ENCODE results near the gene LYPD6. TPM values are rescaled to one million over a fixed set of nuclear protein-coding genes. Genes with fewer than 3 reads are reported as not detected.

The LYPD6 gene
- total and polyA plus RNA-seq, 2 experiments from 2014 or later, result 4.9 to 12.4 TPM

- H2AFZ ChIP-seq, result no peak overlapping the region
- H3K4me2 ChIP-seq, result 0 out of 2 replicates have a peak overlapping the region, but pooled peaks have one; percentile 18
- H3K36me3 ChIP-seq (ENCODE audit: insufficient read depth), result no peaks in the 10 kb centered on the region
- H3K4me3 ChIP-seq, result no peak overlapping the region
- H3K27me3 Mint-ChIP-seq (ENCODE audit: insufficient read depth, low read depth, poor library complexity), result no peaks in the 10 kb centered on the region
- H3K4me3 Mint-ChIP-seq, result no peak overlapping the region
- no peaks in the 10 kb centered on the region for H3K79me2 ChIP-seq (replicated peaks; ENCODE audit: insufficient read depth)
- ATAC-seq, result peak; percentile 51
- TF ChIP-seq ZNF114 (CRISPR knock-in tag; IDR thresholded peaks at IDR 0.05) (no peak), ZNF331 (CRISPR knock-in tag; IDR thresholded peaks at IDR 0.05; ENCODE audit: low read depth) (no peak), CTCF (conservative IDR thresholded peaks at IDR 0.05; ENCODE audit: low read depth in 2 of 2) (peak in 1 of 2 experiments; percentile 29; a peak in 1 of 4 replicates)
- no peaks in the 10 kb centered on the region for H4K20me1 ChIP-seq (replicated peaks; ENCODE audit: insufficient read depth)
- H3K27me3 ChIP-seq (ENCODE audit: insufficient read depth), result no peaks in the 10 kb centered on the region
- H3K9me2 ChIP-seq (ENCODE audit: insufficient read depth), result no peaks in the 10 kb centered on the region; the same call in none of the 2 replicates
- H3K27ac Mint-ChIP-seq, result no peak overlapping the region
- no peak overlapping the region for H3K27ac ChIP-seq (ENCODE audit: low read depth)
- DNase-seq (ENCODE audit: low spot score), result peak; percentile 10
- H3K36me3 Mint-ChIP-seq (ENCODE audit: low read depth), result no peaks in the 10 kb centered on the region
- H3F3A ChIP-seq (replicated peaks; ENCODE audit: low read depth), result no peaks in the 10 kb centered on the region
- H3K9me3 Mint-ChIP-seq, result no peaks in the 10 kb centered on the region
- H3K4me1 Mint-ChIP-seq, result peaks cover 34% of the 10 kb centered on the region
- H3K4me1 ChIP-seq (ENCODE audit: insufficient read depth), result peaks cover 33% of the 10 kb centered on the region
Observed at GRCh38 chr2:149490296-149490695, 159.9 kb downstream of the LYPD6 start.

- Histone ChIP-seq H3K27me3 (ENCODE audit: insufficient read depth) (no peaks in the 10 kb centered on the region), H3K9me2 (ENCODE audit: insufficient read depth) (no peaks in the 10 kb centered on the region; the same call in none of the 2 replicates), H3K4me1 (ENCODE audit: insufficient read depth) (peaks cover 31% of the 10 kb centered on the region), H2AFZ (no peak overlapping the region), H4K20me1 (replicated peaks; ENCODE audit: insufficient read depth) (no peaks in the 10 kb centered on the region), H3F3A (replicated peaks; ENCODE audit: low read depth) (no peaks in the 10 kb centered on the region), H3K79me2 (replicated peaks; ENCODE audit: insufficient read depth) (no peaks in the 10 kb centered on the region), H3K27ac (ENCODE audit: low read depth) (no peak overlapping the region), H3K4me2 (no peak overlapping the region), H3K4me3 (no peak overlapping the region), H3K36me3 (ENCODE audit: insufficient read depth) (no peaks in the 10 kb centered on the region)
- Mint-ChIP-seq H3K4me1 (peaks cover 27% of the 10 kb centered on the region), H3K27me3 (ENCODE audit: insufficient read depth, low read depth, poor library complexity) (no peaks in the 10 kb centered on the region), H3K9me3 (no peaks in the 10 kb centered on the region; the same call in 2 of the 3 replicates), H3K4me3 (no peak overlapping the region), H3K27ac (no peak overlapping the region), H3K36me3 (ENCODE audit: low read depth) (no peaks in the 10 kb centered on the region)
- DNase-seq (ENCODE audit: low spot score) (peak; percentile 42), ATAC-seq (no peak; the same call in 2 of the 3 replicates)
- no peak for TF ChIP-seq POLR2AphosphoS5 (IDR thresholded peaks at IDR 0.05; ENCODE audit: low read depth)
- TF ChIP-seq ZNF331 (CRISPR knock-in tag; IDR thresholded peaks at IDR 0.05; ENCODE audit: low read depth), result no peak
- TF ChIP-seq EZH2 (IDR thresholded peaks at IDR 0.05; ENCODE audit: low read depth, unreplicated experiment), result no peak
- no peak for TF ChIP-seq ETS1 (IDR thresholded peaks at IDR 0.05)
- no peak for TF ChIP-seq EZH2phosphoT487 (IDR thresholded peaks at IDR 0.05; ENCODE audit: unreplicated experiment)
- no peak for TF ChIP-seq CTCF (conservative IDR thresholded peaks at IDR 0.05; ENCODE audit: low read depth in 2 of 2)
- no peak for TF ChIP-seq NANOG (IDR thresholded peaks at IDR 0.05; ENCODE audit: borderline replicate concordance)
- no peak for TF ChIP-seq ZNF462 (CRISPR knock-in tag; IDR thresholded peaks at IDR 0.05)
- TF ChIP-seq ZNF114 (CRISPR knock-in tag; IDR thresholded peaks at IDR 0.05), result no peak
- TF ChIP-seq STAT1 (IDR thresholded peaks at IDR 0.05; ENCODE audit: unreplicated experiment), result no peak
Observed at GRCh38 chr2:149492923-149493322, 162.5 kb downstream of the LYPD6 start.

All from GM23338 (cell line).